ENCODE results near the gene ZNF593OS. TPM values are rescaled to one million over a fixed set of nuclear protein-coding genes. Genes with fewer than 3 reads are reported as not detected.

The ZNF593OS gene
- total RNA-seq (2013; cell fraction: nucleolus; rRNA removed) = not detected in 2 replicates
- 0.23 TPM in 1 of 2 replicates, not detected in the other for total RNA-seq (2014; rRNA removed)
- total RNA-seq (2014; rRNA removed; fragmentation: Illumina TruSeq; extraction: Trizol) = not detected in 2 replicates
- total RNA-seq (2021) = not detected in 2 replicates
- 2.1 TPM for polyA plus RNA-seq (2011; ENCODE audit: low read depth)
- not detected in 2 replicates for polyA plus RNA-seq (2011; rRNA removed)
- polyA plus RNA-seq (2011; cell fraction: cytosol; rRNA removed) = not detected in 2 replicates
- polyA plus RNA-seq (2011; cell fraction: nucleus; rRNA removed) = not detected in 2 replicates
- polyA plus RNA-seq (2012) = 0.45 and 0.91 TPM in 2 replicates
- not detected in 2 replicates for polyA plus RNA-seq (2014; fragmentation: Illumina TruSeq; extraction: Trizol)
- polyA plus RNA-seq (2014; fragmentation: Nextera tagmentation; extraction: Ambion mirVana) = under 1 TPM in 1 of 2 experiments, not detected in 1; 0.16 TPM
- polyA plus RNA-seq (2014; rRNA removed) = not detected in 2 replicates
- 1 to 10 TPM in 1 of 2 experiments, under 1 TPM in 1; 0.96 to 1.7 TPM for polyA plus RNA-seq (2016; fragmentation: Nextera tagmentation; extraction: Ambion mirVana)
- not detected in 2 replicates for polyA minus RNA-seq (2011; rRNA and poly(A)+ RNA removed)
- not detected in 2 replicates for polyA minus RNA-seq (2011; cell fraction: cytosol; rRNA and poly(A)+ RNA removed)
- not detected in 2 replicates for polyA minus RNA-seq (2011; cell fraction: nucleus; rRNA and poly(A)+ RNA removed)
- Bru-seq, nascent RNA = not detected
- not detected for BruChase-seq, experiment 1, labeled RNA remaining after a 6-hour chase
- BruChase-seq, experiment 2, labeled RNA remaining after a 2-hour chase = not detected
- long read RNA-seq, experiment 1 = 0 reads
- long read RNA-seq, experiment 2 = 0 reads

DNA sequence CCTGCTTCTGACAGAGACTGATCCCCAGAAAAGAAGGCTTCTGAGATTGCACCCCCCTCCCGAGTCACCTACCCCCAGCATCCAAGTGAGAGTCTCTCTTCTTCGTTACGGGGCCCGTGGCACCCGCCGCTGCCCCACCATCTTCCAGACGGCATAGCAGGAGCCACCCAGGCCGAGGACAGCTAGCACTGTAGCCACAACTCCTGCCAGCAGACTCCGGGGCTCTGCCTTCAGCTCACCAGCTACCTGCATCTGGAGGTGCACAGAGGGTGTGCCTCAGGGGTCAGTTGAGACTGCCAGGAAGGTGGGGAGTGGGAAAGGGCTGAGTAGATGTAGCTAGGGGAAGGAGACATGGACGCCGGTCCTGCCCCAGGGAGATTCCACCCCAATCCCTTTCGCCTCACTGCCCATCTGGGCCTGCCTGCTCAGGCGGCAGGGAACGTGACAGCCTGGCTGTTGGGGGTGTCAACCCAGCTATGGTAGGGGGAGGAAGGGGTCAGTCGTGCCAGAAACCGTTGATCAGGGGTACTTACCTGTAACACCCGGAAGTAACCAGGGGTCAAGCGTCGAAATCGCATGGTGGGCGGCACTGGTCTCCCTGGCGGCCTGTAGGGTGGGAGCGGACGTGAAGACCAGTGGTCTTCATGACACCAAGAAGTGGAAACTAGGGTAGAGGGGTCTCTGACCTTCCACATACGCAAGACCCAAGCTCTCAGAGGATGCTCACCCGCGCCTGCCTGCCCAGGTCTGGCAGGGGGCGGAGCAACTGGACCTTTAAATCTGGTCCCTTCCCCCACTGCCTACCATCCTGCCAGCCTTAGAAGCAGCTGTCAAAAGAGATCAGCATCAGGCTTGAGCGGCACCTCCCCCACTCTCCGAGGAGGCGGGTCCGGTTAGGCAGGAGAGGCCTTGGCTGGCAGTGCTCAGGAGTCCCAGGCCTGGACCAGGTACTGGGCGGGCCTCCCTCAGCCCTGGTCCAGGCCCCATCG is at the start of gene ZNF593OS:
TSS of gene ZNF593OS (minus strand) at position 749 of the 989 bp plus-strand sequence. CDS start at position 578, 171 bp downstream.
- DNase-seq (ENCODE audit: low read depth, low spot score) = no peak
- FAIRE-seq = no peak
- POLR2A ChIA-PET = interaction anchor here (0.6 kb wide), 1 partner anchor 309 kb away, joined by 4 read pairs; no protein-coding TSS in a partner anchor
- no peak for TF ChIP-seq HDAC2 (IDR thresholded peaks at IDR 0.05)
- TF ChIP-seq POLR2A (IDR thresholded peaks at IDR 0.05; ENCODE audit: low read depth, low read length) = peak; percentile 38; the same call in 1 of the 2 replicates
- Histone ChIP-seq H3K27ac (ENCODE audit: control insufficient read depth, insufficient read depth) (peak within 1 kb of the TSS; percentile 79), H3K27me3 (replicated peaks in 1 of 2; ENCODE audit: control insufficient read depth in 2 of 2, insufficient read depth in 2 of 2, low read length in 1 of 2) (no peaks in the 10 kb centered on the region), H3K4me2 (ENCODE audit: control insufficient read depth, insufficient read depth) (peak within 1 kb of the TSS; percentile 93), H2AFZ (ENCODE audit: control insufficient read depth, low read depth, low read length) (no peak within 1 kb of the TSS), H3K4me3 (peak within 1 kb of the TSS; percentile 97), H3K9ac (ENCODE audit: control insufficient read depth, insufficient read depth, low read length) (peak within 1 kb of the TSS; percentile 90), H3K36me3 (ENCODE audit: control insufficient read depth in 2 of 2, insufficient read depth in 2 of 2, low read length in 1 of 2) (no peaks in the 10 kb centered on the region; a peak in 1 of 4 replicates), H3K9me3 (replicated peaks; ENCODE audit: control insufficient read depth, insufficient read depth, low read length) (no peaks in the 10 kb centered on the region), H3K79me2 (ENCODE audit: control insufficient read depth, insufficient read depth, low read length) (peaks cover 12% of the 10 kb centered on the region), H4K20me1 (ENCODE audit: control insufficient read depth, insufficient read depth) (no peaks in the 10 kb centered on the region), H3K4me1 (ENCODE audit: control insufficient read depth, insufficient read depth, low read length) (peaks cover 7% of the 10 kb centered on the region)
- 90% methylated on average over 34 of the region's 34 CpGs for WGBS (ENCODE audit: insufficient coverage, insufficient replicate concordance, low lambda C conversion rate, missing lambda C conversion rate)
- intact Hi-C loops (cut with micrococcal nuclease; ENCODE audit: unreplicated experiment) = no loop called here
- no peak for ATAC-seq
- CTCF ChIA-PET = interaction anchor here (1.4 to 5.8 kb wide), 4 partner anchors 18 to 246 kb away, joined by 3 to 110 read pairs (median 8); partner anchors contain the start of genes CATSPER4 and CEP85
- BruUV-seq (replicated peaks) = no TSS peak
- SMC1A ChIA-PET (ENCODE audit: uncharacterized antibody, unreplicated experiment) = interaction anchor here (0.6 to 1.1 kb wide), 3 partner anchors 63 to 546 kb away, joined by 3 read pairs; partner anchors contain the start of gene CEP85
- in situ Hi-C loops (cut with MboI) = loop anchor here (5.0 kb wide), 1 partner anchor 151 kb away; no protein-coding TSS in a partner anchor
- RAD21 ChIA-PET (ENCODE audit: unreplicated experiment) = interaction anchor here (2.8 kb wide), 1 partner anchor 63 kb away, joined by 44 read pairs; the partner anchor contains the start of gene CEP85

All from GM12878 (cell line).